Uterus (tissue), 2 donors: ENCODE measurements around the gene FAM171A2.

Experiments
- POLR2A ChIP-seq, 2 donors: fragments of 450-650 bp; IDR thresholded peaks; one replicate each; pipeline ENCODE4 v1.6.1; 2016; ENCODE audit warnings: antibody characterized with exemption in 2 of 2, mild to moderate bottlenecking in 1 of 2, moderate library complexity in 1 of 2
- TF ChIP-seq, protein P1 (sequence below), 4 experiments: fragments of 200-600 bp in 2 of 4; fragments of 450-650 bp in 2 of 4; sonication (generic) in 2 of 4; IDR thresholded peaks; one replicate each; pipeline ENCODE4 v1.5.1; 2016 to 2019; ENCODE audit warnings: antibody characterized with exemption in 4 of 4, mild to moderate bottlenecking in 2 of 4, moderate library complexity in 1 of 4

DNA sequence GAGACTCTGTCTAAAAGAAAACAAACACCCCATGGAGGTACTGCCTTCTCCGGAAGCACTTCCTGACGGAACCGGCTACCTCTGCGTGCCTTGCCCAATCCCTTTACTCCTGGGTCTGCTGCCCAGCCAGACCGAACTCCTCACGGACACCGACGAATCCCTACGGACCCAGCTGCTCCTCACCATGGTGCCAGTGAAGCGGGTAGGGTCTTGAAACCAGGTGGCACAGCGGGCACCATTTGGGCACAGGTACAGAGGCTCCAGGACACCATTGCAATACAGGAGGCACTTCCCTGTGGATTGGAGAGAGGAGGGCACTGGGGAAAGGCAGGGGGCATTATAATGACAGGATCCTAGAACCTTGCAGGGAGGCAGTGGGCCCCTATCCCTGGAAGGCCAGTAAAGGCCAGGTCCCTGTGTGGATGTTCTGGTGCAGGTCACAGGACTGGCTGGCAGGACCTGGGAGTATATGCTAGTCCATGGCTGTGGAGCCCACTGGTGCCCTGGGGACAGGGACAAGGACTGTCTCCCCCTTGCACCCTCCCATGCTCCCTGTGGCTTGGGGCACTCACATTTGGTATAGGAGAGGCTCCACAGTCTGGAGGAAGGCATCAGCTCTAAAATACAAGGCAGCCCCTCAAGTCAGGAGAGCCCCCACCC, 41.3 kb downstream of the FAM171A2 start:
- TF ChIP-seq, protein P1, sequence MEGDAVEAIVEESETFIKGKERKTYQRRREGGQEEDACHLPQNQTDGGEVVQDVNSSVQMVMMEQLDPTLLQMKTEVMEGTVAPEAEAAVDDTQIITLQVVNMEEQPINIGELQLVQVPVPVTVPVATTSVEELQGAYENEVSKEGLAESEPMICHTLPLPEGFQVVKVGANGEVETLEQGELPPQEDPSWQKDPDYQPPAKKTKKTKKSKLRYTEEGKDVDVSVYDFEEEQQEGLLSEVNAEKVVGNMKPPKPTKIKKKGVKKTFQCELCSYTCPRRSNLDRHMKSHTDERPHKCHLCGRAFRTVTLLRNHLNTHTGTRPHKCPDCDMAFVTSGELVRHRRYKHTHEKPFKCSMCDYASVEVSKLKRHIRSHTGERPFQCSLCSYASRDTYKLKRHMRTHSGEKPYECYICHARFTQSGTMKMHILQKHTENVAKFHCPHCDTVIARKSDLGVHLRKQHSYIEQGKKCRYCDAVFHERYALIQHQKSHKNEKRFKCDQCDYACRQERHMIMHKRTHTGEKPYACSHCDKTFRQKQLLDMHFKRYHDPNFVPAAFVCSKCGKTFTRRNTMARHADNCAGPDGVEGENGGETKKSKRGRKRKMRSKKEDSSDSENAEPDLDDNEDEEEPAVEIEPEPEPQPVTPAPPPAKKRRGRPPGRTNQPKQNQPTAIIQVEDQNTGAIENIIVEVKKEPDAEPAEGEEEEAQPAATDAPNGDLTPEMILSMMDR (IDR thresholded peaks at IDR 0.05): no peak
- no peak for TF ChIP-seq POLR2A (IDR thresholded peaks at IDR 0.05)
